ENCODE results near the gene PLAGL1. TPM values are rescaled to one million over a fixed set of nuclear protein-coding genes. Genes with fewer than 3 reads are reported as not detected.

The PLAGL1 gene
- total RNA-seq, 1 donor from 2014 or later, result 2.4 TPM

DNA sequence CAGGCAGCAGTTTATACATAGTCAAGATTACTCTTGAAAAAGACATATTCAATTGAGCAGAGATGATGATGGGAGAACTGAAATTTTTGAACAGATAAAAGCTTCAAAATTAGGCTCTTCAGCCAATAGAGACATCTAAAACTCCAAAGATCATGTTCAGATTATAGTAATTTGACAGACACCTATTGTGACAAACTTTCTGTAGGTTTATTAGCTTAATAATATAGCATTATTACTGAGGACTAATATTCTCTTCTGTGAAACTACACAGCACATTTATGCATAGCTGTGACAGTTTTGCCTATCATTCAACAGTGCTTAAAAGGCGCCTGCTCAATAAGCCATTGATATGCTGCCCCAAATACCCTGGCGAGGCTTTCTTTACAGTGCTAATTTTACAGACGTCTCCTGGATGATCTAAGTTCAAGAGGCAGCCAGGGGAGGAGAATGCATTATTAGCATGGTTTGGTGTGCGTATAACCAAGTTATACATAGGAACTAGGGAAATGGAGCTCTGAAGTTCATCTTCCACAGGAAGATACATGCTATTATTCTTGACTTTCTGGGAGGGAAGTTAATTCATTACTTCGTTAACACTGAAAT lies 21.5 kb downstream of the PLAGL1 start:
- FAIRE-seq (no peak), DNase-seq (ENCODE audit: low read depth) (no peak)
- no peaks in the 10 kb centered on the region for H3K27me3 ChIP-seq (ENCODE audit: control insufficient read depth, insufficient read depth, low read length)
- TF ChIP-seq, protein P1, sequence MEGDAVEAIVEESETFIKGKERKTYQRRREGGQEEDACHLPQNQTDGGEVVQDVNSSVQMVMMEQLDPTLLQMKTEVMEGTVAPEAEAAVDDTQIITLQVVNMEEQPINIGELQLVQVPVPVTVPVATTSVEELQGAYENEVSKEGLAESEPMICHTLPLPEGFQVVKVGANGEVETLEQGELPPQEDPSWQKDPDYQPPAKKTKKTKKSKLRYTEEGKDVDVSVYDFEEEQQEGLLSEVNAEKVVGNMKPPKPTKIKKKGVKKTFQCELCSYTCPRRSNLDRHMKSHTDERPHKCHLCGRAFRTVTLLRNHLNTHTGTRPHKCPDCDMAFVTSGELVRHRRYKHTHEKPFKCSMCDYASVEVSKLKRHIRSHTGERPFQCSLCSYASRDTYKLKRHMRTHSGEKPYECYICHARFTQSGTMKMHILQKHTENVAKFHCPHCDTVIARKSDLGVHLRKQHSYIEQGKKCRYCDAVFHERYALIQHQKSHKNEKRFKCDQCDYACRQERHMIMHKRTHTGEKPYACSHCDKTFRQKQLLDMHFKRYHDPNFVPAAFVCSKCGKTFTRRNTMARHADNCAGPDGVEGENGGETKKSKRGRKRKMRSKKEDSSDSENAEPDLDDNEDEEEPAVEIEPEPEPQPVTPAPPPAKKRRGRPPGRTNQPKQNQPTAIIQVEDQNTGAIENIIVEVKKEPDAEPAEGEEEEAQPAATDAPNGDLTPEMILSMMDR (IDR thresholded peaks at IDR 0.05; ENCODE audit: insufficient read depth, low read length, severe bottlenecking), result no peak
- H3K36me3 ChIP-seq (ENCODE audit: control insufficient read depth, insufficient read depth, low read length), result no peaks in the 10 kb centered on the region
- H3K4me3 ChIP-seq (ENCODE audit: low read depth, low read length), result no peak overlapping the region

DNA sequence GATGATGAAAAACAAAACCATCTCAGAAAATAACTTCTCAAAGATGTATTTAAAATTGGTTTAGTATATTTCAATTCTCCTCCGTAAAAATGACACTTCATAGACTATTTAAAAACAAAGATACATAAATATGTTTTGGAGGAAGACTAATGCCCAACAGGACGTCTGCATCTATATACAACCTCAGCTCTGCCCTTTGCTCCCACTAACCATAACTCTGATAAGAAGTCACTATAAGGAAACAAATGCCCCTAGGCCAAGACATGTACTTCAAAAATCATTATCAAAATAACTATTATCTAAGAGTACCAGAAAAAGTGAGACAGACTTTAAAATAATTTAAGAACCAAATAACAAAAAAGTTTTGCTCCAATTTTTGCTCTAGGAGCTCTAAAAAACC lies 23.4 kb downstream of the PLAGL1 start:
- TF ChIP-seq, protein P1 (IDR thresholded peaks at IDR 0.05; ENCODE audit: insufficient read depth, low read length, severe bottlenecking), result no peak
- FAIRE-seq (no peak), DNase-seq (ENCODE audit: low read depth) (no peak)
- Histone ChIP-seq H3K27me3 (ENCODE audit: control insufficient read depth, insufficient read depth, low read length) (no peaks in the 10 kb centered on the region), H3K36me3 (ENCODE audit: control insufficient read depth, insufficient read depth, low read length) (no peaks in the 10 kb centered on the region), H3K4me3 (ENCODE audit: low read depth, low read length) (no peak overlapping the region)

DNA sequence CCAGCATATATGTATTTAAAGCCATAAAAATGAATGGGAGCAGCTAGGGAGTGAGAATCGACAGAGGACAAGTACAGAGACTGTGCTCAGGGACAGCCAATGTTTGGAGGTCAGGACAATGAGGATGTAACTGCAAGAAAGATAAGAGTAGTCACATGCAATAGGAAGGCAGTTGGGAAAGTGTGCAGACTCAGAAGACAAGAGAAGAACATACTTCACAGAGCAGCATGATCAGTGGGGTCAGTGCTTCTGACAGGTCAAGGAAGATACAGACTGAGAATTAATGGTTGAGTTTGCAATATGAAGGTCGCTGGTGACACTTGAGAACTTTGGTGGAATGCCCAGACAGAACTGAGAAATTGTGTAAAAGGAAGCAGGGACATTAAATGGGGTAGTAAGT lies 25.1 kb downstream of the PLAGL1 start:
- TF ChIP-seq, protein P1 (IDR thresholded peaks at IDR 0.05; ENCODE audit: insufficient read depth, low read length, severe bottlenecking), result no peak
- no peak for FAIRE-seq
- Histone ChIP-seq H3K27me3 (ENCODE audit: control insufficient read depth, insufficient read depth, low read length) (no peaks in the 10 kb centered on the region), H3K36me3 (ENCODE audit: control insufficient read depth, insufficient read depth, low read length) (no peaks in the 10 kb centered on the region), H3K4me3 (ENCODE audit: low read depth, low read length) (no peak overlapping the region)
- no peak for DNase-seq (ENCODE audit: low read depth)

DNA sequence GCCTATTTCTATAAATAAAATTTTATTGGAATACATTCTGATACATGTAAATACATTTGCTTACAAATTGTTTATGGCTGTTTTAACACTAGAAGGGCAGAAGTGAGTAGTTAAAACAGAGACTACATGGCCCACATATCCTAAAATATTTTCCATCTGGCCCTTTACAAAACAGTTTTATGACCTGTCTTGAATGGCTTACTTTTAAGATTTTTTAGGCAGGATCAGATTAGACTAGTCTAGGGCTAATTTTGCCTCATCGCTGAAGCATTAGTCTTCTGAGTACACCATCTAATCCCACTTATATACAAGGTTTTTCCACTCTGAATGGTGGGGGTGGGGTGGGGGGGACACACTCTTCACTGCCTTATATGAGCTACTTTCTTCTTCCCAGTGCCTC lies 27.1 kb downstream of the PLAGL1 start:
- TF ChIP-seq, protein P1 (IDR thresholded peaks at IDR 0.05; ENCODE audit: insufficient read depth, low read length, severe bottlenecking), result no peak
- H3K4me3 ChIP-seq (ENCODE audit: low read depth, low read length), result no peak overlapping the region
- DNase-seq (ENCODE audit: low read depth), result no peak
- no peaks in the 10 kb centered on the region for H3K27me3 ChIP-seq (ENCODE audit: control insufficient read depth, insufficient read depth, low read length)
- no peaks in the 10 kb centered on the region for H3K36me3 ChIP-seq (ENCODE audit: control insufficient read depth, insufficient read depth, low read length)
- no peak for FAIRE-seq

DNA sequence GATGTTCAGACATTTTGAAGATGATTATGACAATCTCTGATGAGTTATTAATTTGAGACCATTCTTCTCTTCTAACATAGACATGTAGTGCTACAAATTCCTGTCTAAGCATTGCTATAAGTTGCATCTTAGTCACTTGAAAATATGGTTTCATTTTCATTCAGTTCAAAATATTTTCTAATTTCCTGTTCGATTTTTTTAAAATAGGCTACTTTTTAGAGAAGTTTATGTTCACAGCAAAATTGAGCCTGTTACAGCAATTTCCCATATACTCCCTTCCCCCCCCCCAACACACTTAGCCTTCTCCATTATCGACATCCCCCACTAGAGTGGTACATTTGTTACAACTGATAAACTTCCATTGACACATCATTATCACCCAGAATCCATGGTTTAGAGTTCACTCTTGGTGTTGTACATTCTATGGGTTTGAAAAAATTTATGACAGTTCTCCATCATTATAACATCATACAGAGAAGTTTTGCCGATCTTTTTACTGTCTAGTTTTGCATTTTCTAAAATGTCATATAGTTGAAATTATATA lies 31.2 kb downstream of the PLAGL1 start:
- DNase-seq (ENCODE audit: low read depth) (no peak), FAIRE-seq (no peak)
- Histone ChIP-seq H3K27me3 (ENCODE audit: control insufficient read depth, insufficient read depth, low read length) (peaks cover 2% of the 10 kb centered on the region), H3K36me3 (ENCODE audit: control insufficient read depth, insufficient read depth, low read length) (no peaks in the 10 kb centered on the region), H3K4me3 (ENCODE audit: low read depth, low read length) (no peak overlapping the region)
- TF ChIP-seq, protein P1 (IDR thresholded peaks at IDR 0.05; ENCODE audit: insufficient read depth, low read length, severe bottlenecking), result no peak

DNA sequence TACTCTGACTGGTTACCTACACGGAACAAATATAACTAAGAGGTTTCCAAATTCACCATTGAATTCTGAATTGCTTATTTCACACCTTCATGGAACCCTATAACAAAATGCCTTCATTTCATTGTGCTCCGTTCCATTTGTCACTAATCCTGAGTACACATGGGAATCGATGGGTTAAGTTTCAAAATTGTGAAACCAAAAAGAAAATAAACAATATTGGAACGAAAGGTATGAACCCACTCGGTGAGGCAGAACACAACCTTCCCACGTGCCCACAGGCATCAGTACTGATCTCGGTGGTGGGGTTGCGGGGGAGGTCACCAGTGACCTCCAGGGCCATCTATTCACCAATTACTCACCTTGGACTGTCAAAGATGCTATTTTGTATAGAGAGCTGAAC lies 34.0 kb downstream of the PLAGL1 start:
- no peaks in the 10 kb centered on the region for H3K36me3 ChIP-seq (ENCODE audit: control insufficient read depth, insufficient read depth, low read length)
- TF ChIP-seq, protein P1 (IDR thresholded peaks at IDR 0.05; ENCODE audit: insufficient read depth, low read length, severe bottlenecking), result no peak
- FAIRE-seq (no peak), DNase-seq (ENCODE audit: low read depth) (no peak)
- no peak overlapping the region for H3K4me3 ChIP-seq (ENCODE audit: low read depth, low read length)
- H3K27me3 ChIP-seq (ENCODE audit: control insufficient read depth, insufficient read depth, low read length), result peaks cover 2% of the 10 kb centered on the region
